HG02884 (cell line): ENCODE measurements around the gene ATAD3A.
"Not testable (repeated sequence)": the region's sequence is repeated elsewhere in the genome, so short reads cannot be mapped to it uniquely, and the experiment has no call there.

ENCODE experiments used
- ATAC-seq: cut with Tn5 transposase; IDR thresholded peaks from one replicate; pipeline ENCODE4 v1.9.1; 2021; ENCODE audit warnings: mild to moderate bottlenecking, moderate library complexity; ENCODE audit not compliant: unreplicated experiment

Gene ATAD3A

DNA sequence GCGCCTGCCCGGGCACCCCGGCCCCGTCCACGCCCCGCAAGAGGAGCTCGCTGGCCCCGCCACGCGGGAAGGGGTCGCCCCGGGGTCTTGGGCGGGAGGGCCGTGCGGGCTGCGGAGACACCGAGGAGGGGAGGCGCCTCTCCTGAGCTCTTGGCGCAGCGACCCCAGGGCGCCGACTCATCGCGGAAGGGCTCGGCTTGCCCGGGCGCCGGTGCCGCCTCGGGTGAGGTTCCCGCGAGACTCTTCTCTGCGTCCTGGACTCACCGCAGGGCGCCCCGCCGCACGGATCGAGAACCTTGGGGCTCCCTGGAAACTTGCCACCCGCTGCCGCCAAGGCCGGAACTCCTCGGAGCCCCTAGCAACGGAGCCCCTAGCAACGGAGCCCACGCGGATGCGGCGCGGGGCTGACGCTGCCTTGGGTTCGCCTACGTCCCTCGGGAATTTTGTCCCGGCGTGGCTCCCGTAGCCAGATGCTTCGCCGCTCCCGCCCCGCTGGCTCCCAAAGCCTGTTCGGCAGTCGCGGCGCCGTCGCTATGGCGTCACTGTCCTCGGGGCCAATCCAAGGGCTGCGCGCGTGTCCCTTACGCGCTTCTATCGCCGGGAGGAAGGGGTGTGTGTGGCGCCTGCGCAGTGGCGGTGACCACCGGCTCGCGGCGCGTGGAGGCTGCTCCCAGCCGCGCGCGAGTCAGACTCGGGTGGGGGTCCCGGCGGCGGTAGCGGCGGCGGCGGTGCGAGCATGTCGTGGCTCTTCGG lies at the start of gene ATAD3A:
Gene ATAD3A, plus strand, starts transcription at position 630 of the 753 bp plus-strand sequence. Its CDS starts 107 bp downstream, at position 737.
- ATAC-seq: peak; percentile 86

DNA sequence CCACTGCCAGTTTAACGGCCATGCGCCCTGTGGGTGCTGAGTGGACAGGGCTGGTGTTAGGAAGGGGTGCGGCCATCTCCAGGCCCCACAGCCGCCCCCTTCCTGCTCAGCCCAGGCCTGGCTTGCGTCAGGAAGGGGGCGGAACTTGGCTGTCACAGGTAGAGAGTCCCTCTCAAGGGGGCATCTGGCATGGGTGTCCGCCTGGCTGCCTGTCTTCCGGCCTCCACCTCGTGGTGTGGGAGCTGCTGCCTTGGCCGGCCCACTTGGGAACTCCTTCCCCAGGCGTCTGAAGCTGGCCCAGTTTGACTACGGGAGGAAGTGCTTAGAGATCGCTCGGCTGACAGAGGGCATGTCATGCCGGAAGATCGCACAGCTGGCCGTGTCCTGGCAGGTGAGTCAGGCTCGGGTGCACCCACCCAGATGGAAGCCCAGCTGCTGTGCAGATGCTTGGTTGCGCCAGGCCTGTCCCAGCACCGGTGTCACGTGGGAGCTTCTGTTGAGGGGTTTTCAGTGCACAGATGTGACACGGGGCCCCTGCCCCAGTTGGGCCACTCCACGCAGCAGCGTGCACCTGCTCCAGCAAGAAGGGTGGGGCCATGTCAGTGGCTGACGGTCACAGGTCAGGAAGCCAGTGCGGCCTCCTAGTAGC lies 49.5 kb upstream of the ATAD3A start:
- no peak for ATAC-seq

DNA sequence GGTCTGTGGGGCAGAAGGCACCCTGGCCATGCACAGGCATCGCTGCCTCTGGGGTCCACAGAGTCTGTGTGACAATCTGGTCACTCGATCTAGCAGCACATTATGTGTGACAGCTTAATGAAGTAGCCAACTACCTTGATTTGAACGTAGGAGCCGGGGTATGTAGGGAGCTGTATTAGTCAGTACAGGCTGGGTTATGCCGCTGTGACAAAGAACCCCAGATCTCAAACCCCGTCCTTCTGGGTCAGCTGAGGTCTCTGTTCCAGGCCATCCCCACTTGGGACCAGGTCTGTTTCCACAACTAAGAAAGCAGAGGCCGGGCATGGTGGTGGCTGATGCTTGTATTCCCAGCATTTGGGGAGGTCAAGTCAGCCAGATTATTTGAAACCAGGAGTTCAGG lies 48.6 kb upstream of the ATAD3A start:
- ATAC-seq: no peak

DNA sequence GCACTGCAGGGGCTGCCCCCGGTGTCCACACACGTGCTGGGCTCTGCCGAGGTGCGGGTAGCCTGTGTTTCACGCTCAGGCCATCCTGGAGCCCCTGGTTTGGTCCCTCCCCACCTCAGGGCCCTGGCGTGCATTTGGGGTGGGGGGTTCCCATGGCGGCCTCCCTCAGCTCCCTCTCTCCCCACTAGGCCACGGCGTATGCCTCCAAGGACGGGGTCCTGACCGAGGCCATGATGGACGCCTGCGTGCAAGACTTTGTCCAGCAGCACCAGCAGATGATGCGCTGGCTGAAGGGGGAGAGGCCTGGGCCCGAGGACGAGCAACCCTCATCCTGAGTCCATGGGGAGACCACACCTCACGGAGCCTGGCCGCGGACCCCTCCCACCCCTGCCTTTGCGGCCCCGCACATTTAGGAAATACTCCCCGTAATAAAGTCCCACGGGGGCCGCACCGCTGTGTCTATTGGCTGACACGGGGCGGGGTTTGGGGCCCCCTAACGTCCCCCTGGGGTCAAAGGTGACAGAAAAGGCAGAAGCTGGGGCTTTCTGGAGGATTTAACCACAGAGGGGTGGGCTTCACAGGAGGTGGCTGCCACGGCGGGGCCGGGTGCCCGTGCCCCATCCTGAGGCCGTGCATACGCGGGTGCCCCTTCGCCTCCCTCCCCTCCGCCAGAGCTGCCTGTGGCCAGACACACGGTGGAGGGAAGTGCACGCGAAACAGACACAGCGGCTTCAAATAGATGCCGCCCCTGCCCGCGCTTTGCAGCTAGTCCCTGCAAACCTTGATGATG lies 43.6 kb upstream of the ATAD3A start:
- not testable (repeated sequence) for ATAC-seq

DNA sequence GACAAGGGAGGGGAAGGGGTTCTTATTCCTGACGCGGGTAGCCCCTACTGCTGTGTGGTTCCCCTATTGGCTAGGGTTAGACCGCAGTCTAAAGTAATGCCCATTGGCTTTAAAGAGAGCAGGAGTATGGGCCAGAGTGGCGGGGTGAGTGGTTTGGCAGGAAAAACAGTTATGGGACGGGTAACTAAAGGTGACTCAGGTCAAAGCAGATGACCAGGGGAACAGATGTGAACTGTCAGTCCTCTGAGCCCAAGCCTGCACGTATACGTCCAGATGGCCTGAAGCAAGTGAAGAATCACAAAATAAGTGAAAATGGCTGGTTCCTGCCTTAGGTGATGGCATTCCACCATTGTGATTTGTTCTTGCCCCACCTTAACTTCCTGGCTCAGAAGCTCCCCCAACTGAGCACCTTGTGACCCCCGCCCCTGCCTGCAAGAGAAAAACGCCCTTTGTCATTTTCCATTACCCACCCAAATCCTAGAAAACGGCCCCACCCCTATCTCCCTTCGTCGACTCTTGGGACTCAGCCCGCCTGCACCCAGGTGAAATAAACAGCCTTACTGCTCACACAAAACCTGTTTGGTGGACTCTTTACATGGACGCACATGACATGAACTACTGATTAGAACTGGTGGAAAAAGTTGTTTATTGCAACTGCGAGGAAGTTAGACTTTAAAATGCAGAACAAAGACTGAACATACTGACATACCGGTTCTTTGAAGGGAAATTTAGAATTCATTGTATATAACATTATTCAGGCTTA lies 41.2 kb upstream of the ATAD3A start:
- ATAC-seq: no peak

DNA sequence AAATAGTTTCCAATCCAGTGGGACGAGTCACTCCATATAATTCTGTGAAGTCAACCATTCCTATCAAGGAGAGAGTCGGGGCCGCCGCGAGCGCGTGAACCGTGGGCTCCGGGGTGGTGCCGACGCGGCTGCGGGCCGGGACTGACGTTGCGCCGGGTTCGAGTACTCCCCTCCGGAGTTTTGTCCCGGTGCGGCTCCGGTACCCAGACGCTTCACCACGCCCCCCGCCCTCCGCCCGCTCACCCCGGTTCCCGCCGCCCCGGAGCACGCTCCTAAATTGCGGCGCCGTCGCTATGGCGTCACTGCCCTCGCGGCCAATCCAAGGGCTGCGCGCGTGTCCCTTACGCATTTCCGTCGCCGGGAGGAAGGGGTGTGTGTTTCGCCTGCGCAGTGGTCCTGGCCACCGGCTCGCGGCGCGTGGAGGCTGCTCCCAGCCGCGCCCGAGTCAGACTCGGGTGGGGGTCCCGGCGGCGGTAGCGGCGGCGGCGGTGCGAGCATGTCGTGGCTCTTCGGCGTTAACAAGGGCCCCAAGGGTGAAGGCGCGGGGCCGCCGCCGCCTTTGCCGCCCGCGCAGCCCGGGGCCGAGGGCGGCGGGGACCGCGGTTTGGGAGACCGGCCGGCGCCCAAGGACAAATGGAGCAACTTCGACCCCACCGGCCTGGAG lies 40.4 kb upstream of the ATAD3A start, which contains the start of gene ATAD3B:
Gene ATAD3B, plus strand, starts transcription at position 377 of the 664 bp plus-strand sequence. Its CDS starts 120 bp downstream, at position 497.
- peak; percentile 80 for ATAC-seq

DNA sequence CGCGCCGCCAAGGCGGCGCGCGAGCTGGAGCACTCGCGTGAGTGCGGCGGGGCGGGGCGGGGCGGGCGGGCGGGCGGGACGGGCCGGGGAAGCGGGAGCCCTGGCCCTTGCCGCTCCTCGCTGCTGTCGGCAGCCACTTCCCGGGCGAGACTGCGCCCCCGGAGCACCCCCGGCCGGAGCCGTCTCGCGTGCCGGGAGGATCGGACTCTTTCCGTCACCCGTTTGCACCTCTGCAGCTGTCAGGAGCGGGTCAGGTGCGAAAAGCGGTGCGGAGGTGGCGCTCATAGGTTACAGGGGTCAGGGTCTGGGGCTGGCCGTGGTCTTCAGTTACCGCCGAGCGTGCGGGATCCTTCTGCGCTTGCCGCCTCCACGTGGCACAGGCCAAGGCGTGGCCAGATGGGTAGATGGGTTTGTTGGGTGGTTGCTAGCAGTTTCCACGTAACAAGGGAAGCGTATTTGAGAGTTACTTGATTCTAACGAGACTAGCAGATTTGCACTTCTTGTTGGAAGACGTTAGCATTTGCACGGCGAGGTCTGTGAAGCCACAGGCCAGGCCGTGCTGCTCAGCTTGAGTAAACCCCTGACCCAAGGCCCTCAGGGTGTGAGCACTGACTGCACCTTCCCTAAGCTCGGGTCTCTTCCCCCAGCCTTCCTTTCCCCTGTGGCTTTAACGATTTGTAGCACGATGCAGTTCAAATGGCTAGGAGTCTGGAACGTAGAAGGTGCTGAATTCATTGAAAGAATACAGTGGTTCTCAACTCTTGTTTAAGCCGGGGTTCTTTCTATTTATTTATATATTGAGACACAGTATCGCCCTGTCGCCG lies 39.7 kb upstream of the ATAD3A start:
- not testable (repeated sequence) for ATAC-seq

DNA sequence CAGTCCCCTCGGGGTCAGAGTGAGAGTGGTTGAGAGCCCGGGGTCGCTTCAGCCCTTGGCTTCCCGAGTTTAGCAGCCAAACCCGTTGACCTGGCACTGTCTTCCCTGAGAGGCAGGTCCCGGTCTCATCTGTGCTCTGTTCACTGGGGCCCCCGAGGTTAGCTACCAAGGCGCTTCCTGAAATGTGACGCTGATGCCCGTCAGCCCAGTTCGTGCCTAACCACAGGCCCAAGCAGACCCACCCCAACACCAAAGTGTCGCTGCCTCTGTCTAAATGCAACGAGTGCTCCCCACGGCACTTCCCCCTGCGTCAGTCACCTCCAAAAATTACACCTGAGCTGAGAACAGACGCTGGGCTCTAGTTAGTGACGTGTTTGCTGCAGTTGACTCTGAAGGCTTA lies 36.0 kb upstream of the ATAD3A start:
- not testable (repeated sequence) for ATAC-seq

DNA sequence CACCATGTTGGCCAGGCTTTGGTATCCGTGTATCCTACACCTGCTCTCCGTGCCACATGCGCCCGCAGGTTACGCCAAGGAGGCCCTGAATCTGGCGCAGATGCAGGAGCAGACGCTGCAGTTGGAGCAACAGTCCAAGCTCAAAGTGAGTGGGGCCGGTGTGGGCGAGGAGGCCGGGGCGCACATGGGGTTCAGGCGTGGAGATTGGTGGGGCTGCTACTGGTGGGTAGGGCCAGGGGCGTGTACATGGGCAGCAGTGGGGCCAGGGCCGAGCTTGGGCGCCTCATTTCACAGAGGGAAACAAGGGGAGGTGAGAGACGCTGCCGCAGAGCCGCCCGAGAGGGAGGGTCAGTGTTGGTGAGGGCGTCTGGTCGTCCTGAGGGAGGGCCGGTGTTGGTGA lies 34.8 kb upstream of the ATAD3A start:
- no peak for ATAC-seq

DNA sequence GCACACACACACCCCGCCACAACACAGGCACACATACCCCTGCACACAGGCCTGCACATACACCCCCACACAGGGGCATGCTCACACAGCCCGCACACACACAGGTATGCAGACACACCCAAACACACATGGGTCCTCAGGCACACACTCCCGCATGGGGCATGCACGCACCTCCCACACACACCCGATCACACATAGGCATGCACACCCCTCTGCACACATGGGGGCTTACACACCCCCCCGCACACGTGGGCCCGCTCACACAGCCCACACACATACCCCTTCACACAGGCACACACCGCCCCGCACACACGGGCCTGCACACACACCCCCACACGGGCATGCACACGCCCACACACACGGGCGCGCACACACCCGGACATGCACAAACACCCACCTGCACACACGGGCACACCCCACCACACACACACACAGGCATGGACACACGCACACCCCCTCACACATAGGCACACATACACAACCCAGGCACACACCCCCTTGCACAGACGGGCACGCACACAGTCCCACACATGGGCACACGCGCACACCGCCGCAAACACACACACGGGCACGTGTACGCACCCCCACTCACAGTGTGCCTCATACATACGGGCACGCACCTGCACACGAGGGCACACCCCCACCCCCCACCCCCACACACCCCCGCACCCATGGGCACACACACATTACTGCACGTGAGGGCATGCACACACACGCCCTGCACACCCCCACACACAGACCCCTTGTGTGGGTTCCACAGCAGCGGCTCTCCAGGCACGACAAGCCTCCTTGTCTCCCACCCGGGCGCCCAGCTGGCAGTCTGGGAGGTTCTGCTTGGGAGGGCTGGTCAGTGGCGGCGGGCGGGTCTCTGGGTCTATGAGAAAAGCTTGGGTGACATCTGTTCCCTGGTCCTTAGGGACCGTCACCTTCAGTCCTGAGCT lies 32.1 kb upstream of the ATAD3A start:
- ATAC-seq: no peak

DNA sequence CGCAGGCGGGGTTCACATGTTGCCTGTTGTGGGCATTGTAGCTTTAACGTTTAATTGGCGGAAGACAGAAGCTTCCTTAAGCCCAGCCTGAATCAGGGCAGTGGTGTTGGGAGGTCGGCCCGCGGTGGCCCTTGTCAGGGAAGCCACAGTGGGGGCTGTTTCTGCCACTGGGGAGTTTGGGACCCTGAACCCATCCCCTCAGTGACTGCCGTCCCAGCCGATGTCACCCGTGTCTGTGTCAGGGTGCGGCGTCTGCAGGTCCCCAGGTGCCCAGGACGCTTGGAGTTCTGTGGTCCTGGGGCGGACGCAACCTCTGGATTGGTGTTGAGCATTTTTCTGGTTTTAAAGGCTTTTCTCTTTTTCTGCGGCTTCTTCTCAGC lies 31.5 kb upstream of the ATAD3A start:
- ATAC-seq: not testable (repeated sequence)

DNA sequence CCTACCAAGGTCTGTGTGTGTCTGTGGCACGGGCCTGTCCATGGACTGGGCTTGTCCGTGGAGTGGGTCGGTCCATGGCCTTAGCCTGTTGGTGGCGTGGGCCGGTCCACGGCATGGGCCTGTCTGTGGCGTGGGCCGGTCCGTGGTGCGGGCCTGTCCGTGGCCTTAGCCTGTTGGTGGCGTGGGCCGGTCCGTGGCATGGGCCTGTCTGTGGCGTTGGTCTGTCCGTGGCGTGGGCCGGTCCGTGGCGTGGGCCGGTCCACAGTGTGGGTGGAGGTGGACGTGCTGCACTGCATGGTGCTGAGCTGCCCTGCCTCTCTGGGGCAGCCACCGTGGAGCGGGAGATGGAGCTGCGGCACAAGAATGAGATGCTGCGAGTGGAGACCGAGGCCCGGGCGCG lies 30.2 kb upstream of the ATAD3A start:
- ATAC-seq: not testable (repeated sequence)

DNA sequence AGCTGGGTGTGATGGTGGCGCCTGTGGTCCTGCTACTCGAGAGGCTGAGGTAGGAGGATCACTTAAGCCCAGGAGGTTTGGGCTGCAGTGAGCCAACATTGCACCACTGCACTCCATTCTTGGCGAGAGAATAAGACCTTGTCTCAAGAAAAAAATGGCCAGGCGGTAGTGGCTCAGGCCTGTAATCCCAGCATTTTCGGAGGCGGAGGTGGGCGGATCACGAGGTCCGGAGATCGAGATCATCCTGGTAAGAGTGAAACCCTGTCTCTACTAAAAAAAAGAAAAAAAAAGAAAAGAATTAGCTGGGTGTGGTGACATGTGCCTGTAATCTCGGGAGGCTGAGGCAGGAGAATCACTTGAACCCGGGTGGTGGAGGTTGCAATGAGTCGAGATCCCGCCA lies 29.1 kb upstream of the ATAD3A start:
- ATAC-seq: no peak

DNA sequence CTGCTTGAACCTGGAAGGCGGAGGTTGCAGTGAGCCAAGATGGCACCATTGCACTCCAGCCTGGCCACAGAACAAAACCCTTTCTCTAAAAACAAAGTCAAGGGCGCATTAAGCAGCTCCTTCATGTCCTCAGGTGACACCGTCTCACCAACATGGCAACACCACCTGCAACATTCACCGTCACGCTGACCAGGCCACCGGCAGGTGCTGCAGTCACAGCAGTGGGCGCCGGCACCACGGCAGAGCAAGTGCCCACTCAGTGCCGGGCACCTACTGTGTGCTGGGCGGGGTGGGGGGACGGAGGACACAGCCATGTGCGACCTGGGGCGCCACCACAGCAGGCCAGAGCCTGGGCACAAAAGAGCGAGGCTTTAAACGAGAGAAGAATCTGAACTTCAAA lies 28.2 kb upstream of the ATAD3A start:
- no peak for ATAC-seq

DNA sequence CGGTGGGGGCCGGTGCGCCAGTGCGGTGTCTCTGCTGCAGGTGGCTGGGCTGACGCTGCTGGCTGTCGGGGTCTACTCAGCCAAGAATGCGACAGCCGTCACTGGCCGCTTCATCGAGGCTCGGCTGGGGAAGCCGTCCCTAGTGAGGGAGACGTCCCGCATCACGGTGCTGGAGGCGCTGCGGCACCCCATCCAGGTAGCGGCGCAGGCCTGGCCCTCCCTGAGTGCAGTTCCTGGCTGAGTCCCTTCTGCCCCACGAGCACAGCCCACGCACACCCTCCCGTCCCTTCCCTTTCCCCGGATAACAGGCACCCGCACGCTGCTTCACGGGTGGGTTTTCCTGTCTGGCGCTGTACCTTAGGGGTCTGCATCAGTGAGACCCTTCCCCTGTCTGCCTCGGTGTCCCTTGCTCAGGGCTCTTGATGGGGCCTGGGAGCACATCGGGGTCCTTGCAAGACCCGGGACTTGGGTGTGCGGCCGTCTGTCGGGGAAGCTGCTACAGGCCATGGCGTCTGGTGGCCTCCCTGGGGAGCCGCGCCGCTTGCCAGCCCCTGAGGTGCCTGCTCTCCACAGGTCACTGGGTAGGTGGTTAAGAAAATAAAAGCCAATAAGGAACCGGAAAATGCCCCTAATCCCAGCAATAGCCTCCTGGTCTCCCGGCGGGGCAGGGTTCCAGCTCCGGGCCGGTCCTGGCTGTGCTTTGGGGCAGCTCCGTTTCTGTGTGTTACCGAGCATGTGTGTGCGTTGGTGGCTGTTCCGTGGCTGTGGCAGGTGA lies 26.8 kb upstream of the ATAD3A start:
- not testable (repeated sequence) for ATAC-seq

DNA sequence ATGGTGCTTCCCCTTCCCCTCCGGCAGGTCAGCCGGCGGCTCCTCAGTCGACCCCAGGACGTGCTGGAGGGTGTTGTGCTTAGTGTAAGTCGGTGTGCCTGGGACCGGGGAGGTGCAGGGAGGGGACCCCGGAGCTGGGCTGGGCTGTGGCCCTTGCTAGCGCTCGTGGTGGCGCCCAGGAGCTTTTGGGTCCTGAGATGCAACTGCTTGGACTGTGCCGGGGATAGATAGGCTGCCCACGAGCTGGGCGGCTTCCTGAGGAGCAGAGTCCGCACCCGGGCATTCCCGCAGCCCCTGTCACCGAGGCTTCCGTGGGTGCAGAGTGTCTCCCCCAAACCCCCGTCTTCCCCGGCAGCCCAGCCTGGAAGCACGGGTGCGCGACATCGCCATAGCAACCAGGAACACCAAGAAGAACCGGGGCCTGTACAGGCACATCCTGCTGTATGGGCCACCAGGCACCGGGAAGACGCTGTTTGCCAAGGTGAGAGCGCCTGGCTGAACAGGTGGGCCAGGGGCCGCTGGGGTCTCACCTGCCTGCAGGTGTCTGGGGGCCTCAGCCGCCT lies 26.1 kb upstream of the ATAD3A start:
- not testable (repeated sequence) for ATAC-seq

DNA sequence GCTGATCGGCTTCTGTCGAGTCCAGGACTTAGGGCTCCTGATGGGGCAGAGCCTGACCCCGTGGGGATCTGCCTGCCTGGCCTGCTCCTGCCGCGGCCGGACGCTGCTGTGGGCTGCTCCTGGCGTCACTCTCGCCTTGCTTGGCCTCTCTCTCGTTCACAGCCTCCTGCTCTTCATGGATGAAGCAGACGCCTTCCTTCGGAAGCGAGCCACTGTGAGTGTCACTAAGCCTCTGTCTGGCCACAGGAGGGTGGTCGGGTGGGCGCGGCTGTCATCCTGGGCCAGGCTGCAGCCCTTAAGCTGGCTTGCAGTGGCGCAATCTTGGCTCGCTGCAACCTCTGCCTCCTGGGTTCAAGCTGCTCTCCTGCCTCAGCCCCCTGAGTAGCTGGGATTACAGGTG lies 24.3 kb upstream of the ATAD3A start:
- no peak for ATAC-seq
